Heart left ventricle (tissue), 16 donors: ENCODE measurements around the gene PCDHGA1. TPM values are rescaled to one million over a fixed set of nuclear protein-coding genes. Genes with fewer than 3 reads are reported as not detected.
"Not testable (repeated sequence)": the region's sequence is repeated elsewhere in the genome, so short reads cannot be mapped to it uniquely, and the experiment has no call there.

Experiments
- ATAC-seq, 4 donors: fragments of 200-7000 bp; cut with Tn5 transposase; one replicate each; pipeline ENCODE4 v1.9.1; 2020 to 2022; ENCODE audit warnings: moderate library complexity in 4 of 4, mild to moderate bottlenecking in 3 of 4, moderate number of reproducible peaks in 1 of 4
- DNase-seq, 5 donors: peaks; one replicate each; pipeline ENCODE4 v3.0.0-alpha.2; 2020
- H3K27ac ChIP-seq, 12 donors: fragments of 200-600 bp; sonication (generic) in 4 of 12; one replicate each; pipeline versions ENCODE4 v1.5.0 to v1.8.0; 2016 to 2022; ENCODE audit warnings: mild to moderate bottlenecking in 2 of 12
- H3K27me3 ChIP-seq, 9 donors: fragments of 200-600 bp; sonication (generic) in 2 of 9; one replicate each; pipeline versions ENCODE4 v1.5.1 to v1.8.0; 2016 to 2022; ENCODE audit warnings: mild to moderate bottlenecking in 3 of 9
- H3K36me3 ChIP-seq, 9 donors: fragments of 200-600 bp; sonication (generic) in 2 of 9; one replicate each; pipeline versions ENCODE4 v1.5.0 to v1.8.0; 2018 to 2022; ENCODE audit warnings: mild to moderate bottlenecking in 2 of 9
- H3K4me1 ChIP-seq, 12 donors: fragments of 200-600 bp; sonication (generic) in 4 of 12; one replicate each; pipeline versions ENCODE4 v1.5.0 to v1.8.0; 2016 to 2022; ENCODE audit warnings: mild to moderate bottlenecking in 3 of 12
- H3K4me3 ChIP-seq, 12 donors: fragments of 200-600 bp; sonication (generic) in 4 of 12; one replicate each; pipeline versions ENCODE4 v1.5.0 to v1.8.0; 2017 to 2022; ENCODE audit warnings: mild to moderate bottlenecking in 9 of 12, moderate library complexity in 4 of 12
- H3K9me3 ChIP-seq, 12 donors: fragments of 200-600 bp; sonication (generic) in 4 of 12; one replicate each; pipeline versions ENCODE4 v1.5.0 to v1.8.0; 2016 to 2022; ENCODE audit warnings: mild to moderate bottlenecking in 1 of 12
- POLR2A ChIP-seq, 2 donors: fragments of 450-650 bp; IDR thresholded peaks; one replicate each; pipeline ENCODE4 v1.6.1; 2017; ENCODE audit warnings: antibody characterized with exemption in 2 of 2, mild to moderate bottlenecking in 2 of 2, moderate library complexity in 2 of 2
- WGBS, 4 donors: extraction: QIAGEN DNeasy Blood & Tissue Kit in 2 of 4; methylation state at CpG; one replicate each; pipeline versions ENCODE4 v1.1.5 to v1.1.7; 2013 to 2018; 5-methylcytosine and 5-hydroxymethylcytosine counted together
- intact Hi-C, 10 donors: fragments of 100-400 bp; cut with DNase I; formaldehyde crosslinking; loops; one replicate each; pipeline versions ENCODE4 v1.11.1 to v1.14.2; 2022
- polyA plus RNA-seq, 2 donors: library from polyadenylated mRNA; stranded (reverse); fragments of 200-250 nt; gene quantifications; one replicate each; pipeline ENCODE4 v1.2.3, GENCODE V29; 2013
- total RNA-seq, 9 donors: library from RNA; depleted of rRNA in 2 of 9; stranded (reverse); fragments of >200 nt in 2 of 9; fragmentation: NEBNext Ultra II Directional in 3 of 9; extraction: Animal tissue kit (Norgen Biotek cat#: 25700) in 3 of 9; gene quantifications; one replicate each; pipeline versions ENCODE4 v1.1.0 to v1.2.4, GENCODE V29; 2016 to 2023
- TF ChIP-seq, protein P1 (sequence below), 12 donors: fragments of 200-600 bp; sonication (generic) in 4 of 12; IDR thresholded peaks; one replicate each; pipeline versions ENCODE4 v1.5.0 to v1.8.0; 2018 to 2022; ENCODE audit warnings: antibody characterized with exemption in 12 of 12, mild to moderate bottlenecking in 5 of 12
- donor health status: ischemic (EF 13 %, LVEDD 7.1; RV severe dilation, severe dysfunction).
- donor health status: healthy with polysubstance abuse.
- donor health status: DM: no; HTN: yes; CAD: no.
- donor health status: DM: no; HTN: no; CAD: no.
- donor health status: ischemic (EF 25% LVEDD 6.9; RV normal size, moderate dysfunction).
- donor health status: ischemic (EF 25% LVEDD 5.7; RV mildly dilated, moderate dysfunction).
- donor health status: healthy.
- donor health status: DM: yes; HTN: yes; CAD: no.
- donor health status: ischemic (EF 35%, LVEDD 5.7; RV mildly dilated, moderate dysfunction).
- donor health status: nonischemic (EF 11% LVEDD 7.7; RV severe dilation, severe dysfunction).
- donor health status: DM: yes; HTN: yes; CAD: no.
- donor health status: PGD.
- donor health status: ischemic (EF 29% LVEDD 5.4; RV normal size, mild dysfunction).
- donor health status: nonischemic (EF 23%, LVEDD 6.1; RV moderate dilation, normal function).

PCDHGA1 gene
- total and polyA plus RNA-seq, 11 donors, result 1.3 to 4.9 (median 3.1) TPM

DNA sequence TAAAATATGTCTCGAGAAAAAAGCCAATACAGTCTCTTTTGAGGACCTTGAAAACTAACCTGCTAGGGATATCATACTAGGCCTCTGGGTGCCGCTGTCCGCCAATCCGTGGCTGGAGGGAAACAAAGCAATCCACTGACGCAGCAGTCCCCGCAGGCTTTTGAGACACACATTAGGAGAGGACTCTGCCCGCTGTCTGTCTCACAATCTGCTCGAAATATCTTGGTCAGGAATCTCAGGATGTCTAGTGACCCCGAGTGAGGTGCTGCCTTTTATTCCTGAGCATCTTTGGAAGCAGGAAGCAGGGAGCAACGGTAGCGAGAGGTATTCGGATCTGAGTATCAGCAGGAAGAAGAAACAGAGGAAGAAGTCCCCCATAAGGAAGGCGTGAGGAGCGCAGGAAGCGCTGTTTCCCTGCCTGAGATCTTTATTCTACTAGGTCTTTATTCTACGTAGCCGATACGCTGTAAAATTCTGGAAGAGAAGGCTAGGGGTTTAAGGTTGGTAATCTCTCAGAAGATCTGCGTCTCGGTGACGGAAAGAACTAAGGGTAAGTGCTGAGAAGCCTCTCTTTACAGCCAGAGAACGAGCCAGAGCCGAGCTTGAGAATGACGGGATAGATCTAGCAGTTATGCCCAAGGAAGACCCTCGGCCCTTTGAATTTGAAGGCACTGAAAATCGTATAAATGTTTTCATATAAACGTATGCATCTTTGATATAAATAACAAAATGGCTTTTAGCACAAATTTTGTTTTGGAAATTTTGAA is 4.0 kb upstream of the PCDHGA1 start:
- ATAC-seq, result peak; percentile 77 to 94 (median 92)

DNA sequence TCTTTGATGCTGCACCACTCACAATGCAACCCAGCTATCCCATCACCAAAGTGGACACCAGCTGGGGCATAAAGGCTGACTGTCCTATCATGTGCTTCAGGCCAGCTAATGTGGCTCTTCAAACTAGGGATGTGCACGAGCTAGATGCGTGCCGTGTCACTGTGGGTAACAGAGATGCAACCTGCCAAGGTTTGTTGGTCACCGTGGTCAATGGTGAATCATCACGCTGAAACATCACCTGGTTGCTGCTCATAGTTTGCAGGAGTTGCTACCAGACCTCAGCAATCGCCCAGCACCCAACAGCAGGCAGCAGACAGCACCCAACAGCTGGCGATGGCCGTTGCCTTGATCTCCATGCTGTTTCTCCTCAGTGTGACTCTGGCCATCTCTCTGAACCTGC is 2.1 kb upstream of the PCDHGA1 start:
- intact Hi-C loops, result loop anchor here in 4 of 10 donors (5.0 to 10.0 kb wide), 3 partner anchors 197 to 237 kb away; no protein-coding TSS in a partner anchor
- TF ChIP-seq, protein P1, sequence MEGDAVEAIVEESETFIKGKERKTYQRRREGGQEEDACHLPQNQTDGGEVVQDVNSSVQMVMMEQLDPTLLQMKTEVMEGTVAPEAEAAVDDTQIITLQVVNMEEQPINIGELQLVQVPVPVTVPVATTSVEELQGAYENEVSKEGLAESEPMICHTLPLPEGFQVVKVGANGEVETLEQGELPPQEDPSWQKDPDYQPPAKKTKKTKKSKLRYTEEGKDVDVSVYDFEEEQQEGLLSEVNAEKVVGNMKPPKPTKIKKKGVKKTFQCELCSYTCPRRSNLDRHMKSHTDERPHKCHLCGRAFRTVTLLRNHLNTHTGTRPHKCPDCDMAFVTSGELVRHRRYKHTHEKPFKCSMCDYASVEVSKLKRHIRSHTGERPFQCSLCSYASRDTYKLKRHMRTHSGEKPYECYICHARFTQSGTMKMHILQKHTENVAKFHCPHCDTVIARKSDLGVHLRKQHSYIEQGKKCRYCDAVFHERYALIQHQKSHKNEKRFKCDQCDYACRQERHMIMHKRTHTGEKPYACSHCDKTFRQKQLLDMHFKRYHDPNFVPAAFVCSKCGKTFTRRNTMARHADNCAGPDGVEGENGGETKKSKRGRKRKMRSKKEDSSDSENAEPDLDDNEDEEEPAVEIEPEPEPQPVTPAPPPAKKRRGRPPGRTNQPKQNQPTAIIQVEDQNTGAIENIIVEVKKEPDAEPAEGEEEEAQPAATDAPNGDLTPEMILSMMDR (IDR thresholded peaks at IDR 0.05), result no peak
- TF ChIP-seq POLR2A (IDR thresholded peaks at IDR 0.05), result no peak
- WGBS, 4 donors, result 80 to 85% (median 82%) methylated on average over 7 to 8 of the region's 8 CpGs

More for the DNA sequence above, 4.0 kb upstream of the PCDHGA1 start:
- TF ChIP-seq, protein P1 (IDR thresholded peaks at IDR 0.05), result peak; percentile 37 to 71 (median 56)
- TF ChIP-seq POLR2A (IDR thresholded peaks at IDR 0.05), result peak in 1 of 2 donors; percentile 50
- Histone ChIP-seq H3K36me3 (peaks cover 0 to 6% (median 0%) of the 10 kb centered on the region in 9 donors), H3K27ac (peak overlapping the region; percentile 36 to 84 (median 76)), H3K4me1 (peaks cover 0 to 9% (median 1%) of the 10 kb centered on the region in 12 donors), H3K4me3 (peak overlapping the region; percentile 14 to 63 (median 52)), H3K9me3 (peaks cover 0 to 59% (median 17%) of the 10 kb centered on the region in 12 donors), H3K27me3 (peaks cover 0 to 10% (median 0%) of the 10 kb centered on the region in 9 donors)
- intact Hi-C loops, result loop anchor here in 4 of 10 donors (5.0 to 10.0 kb wide), 3 partner anchors 199 to 239 kb away; no protein-coding TSS in a partner anchor
- DNase-seq, result peak; percentile 63 to 82 (median 74)
- WGBS, 4 donors, result 6 to 12% (median 8%) methylated on average over 27 of the region's 27 CpGs

DNA sequence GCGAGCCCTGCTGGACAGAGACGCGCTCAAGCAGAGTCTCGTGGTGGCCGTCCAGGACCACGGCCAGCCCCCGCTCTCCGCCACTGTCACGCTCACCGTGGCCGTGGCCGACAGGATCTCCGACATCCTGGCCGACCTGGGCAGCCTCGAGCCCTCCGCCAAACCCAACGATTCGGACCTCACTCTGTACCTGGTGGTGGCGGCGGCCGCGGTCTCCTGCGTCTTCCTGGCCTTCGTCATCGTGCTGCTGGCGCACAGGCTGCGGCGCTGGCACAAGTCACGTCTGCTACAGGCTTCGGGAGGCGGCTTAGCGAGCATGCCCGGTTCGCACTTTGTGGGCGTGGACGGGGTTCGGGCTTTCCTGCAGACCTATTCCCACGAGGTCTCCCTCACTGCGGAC is 2.3 kb downstream of the PCDHGA1 start:
- not testable (repeated sequence) for H3K27ac ChIP-seq, H3K36me3 ChIP-seq, H3K4me1 ChIP-seq, H3K4me3 ChIP-seq, ATAC-seq
- peak in 1 of 5 donors; percentile 43 for DNase-seq
- Histone ChIP-seq H3K27me3 (peaks cover 0 to 35% (median 0%) of the 10 kb centered on the region in 9 donors), H3K9me3 (peaks cover 0 to 99% (median 24%) of the 10 kb centered on the region in 12 donors)
- intact Hi-C loops, result loop anchor here in 3 of 10 donors (5.0 to 10.0 kb wide), 3 partner anchors 80 to 192 kb away; partner anchors contain the start of genes PCDHB14 (in 1 of the 3) and PCDHGA10 (in 1 of the 3)
- WGBS, 4 donors, result 30 to 58% (median 48%) methylated on average over 7 to 39 of the region's 39 CpGs

More for the DNA sequence above, 2.1 kb upstream of the PCDHGA1 start:
- DNase-seq (no peak), ATAC-seq (no peak)
- H3K4me1 ChIP-seq, result peaks cover 0 to 5% (median 0%) of the 10 kb centered on the region in 12 donors
- H3K27ac ChIP-seq, result no peak overlapping the region
- peaks cover 0 to 14% (median 0%) of the 10 kb centered on the region in 9 donors for H3K27me3 ChIP-seq
- peaks cover 0 to 7% (median 0%) of the 10 kb centered on the region in 9 donors for H3K36me3 ChIP-seq
- H3K4me3 ChIP-seq, result no peak overlapping the region
- peaks cover 0 to 64% (median 23%) of the 10 kb centered on the region in 12 donors for H3K9me3 ChIP-seq

DNA sequence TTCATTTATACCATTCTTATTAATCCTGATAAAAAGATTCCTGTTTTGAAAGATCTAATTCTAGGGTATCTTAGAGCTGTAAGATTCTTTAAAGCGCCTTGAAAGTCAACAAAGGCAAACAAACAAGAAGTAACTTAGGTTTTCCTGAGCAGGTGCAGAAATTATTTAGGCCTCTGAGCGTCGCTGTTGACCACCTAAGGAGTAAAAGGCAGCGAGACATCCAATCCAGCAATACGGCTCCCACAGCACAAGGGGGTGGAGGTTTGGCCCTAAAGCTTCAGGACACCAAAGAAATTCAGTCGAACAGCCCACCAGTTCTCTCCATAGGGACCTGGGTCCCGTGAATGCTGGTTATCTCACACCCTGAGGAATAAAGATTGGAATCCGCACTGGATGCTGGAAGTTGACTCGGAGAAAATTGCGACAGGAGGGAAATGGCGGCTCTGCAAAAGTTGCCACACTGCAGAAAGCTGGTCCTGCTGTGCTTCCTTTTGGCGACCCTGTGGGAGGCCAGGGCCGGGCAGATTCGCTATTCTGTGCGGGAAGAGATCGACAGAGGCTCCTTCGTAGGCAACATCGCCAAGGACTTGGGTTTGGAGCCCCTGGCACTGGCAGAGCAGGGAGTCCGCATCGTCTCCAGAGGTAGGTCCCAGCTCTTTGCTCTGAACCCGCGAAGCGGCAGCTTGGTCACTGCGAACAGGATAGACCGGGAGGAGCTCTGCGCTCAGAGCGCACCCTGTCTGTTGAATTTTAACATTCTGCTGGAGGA is 8.4 kb downstream of the PCDHGA1 start, which contains the start of gene PCDHGA2:
TSS of gene PCDHGA2 (plus strand) at position 223 of the 769 bp plus-strand sequence.
- intact Hi-C loops, result loop anchor here in 5 of 10 donors (2.0 to 10.0 kb wide), 4 partner anchors 114 to 224 kb away; partner anchors contain the start of gene PCDHB14 (in 1 of the 5)
- 7 to 12% (median 8%) methylated on average over 26 to 27 of the region's 27 CpGs for WGBS, 4 donors
- H3K27ac ChIP-seq, result peak within 1 kb of the TSS; percentile 21 to 82 (median 75)
- peaks cover 0 to 7% (median 0%) of the 10 kb centered on the region in 12 donors for H3K4me1 ChIP-seq
- H3K36me3 ChIP-seq, result no peaks in the 10 kb centered on the region
- ATAC-seq (peak; percentile 66 to 70 (median 69)), DNase-seq (peak in 2 of 5 donors; percentile 52 to 54)
- H3K9me3 ChIP-seq, result peaks cover 0 to 99% (median 40%) of the 10 kb centered on the region in 12 donors
- TF ChIP-seq POLR2A (IDR thresholded peaks at IDR 0.05), result no peak
- TF ChIP-seq, protein P1 (IDR thresholded peaks at IDR 0.05), result peak; percentile 30 to 73 (median 53)
- peaks cover 0 to 34% (median 0%) of the 10 kb centered on the region in 9 donors for H3K27me3 ChIP-seq
- peak within 1 kb of the TSS; percentile 3 to 61 (median 51) for H3K4me3 ChIP-seq

- Histone ChIP-seq H3K27ac (peak overlapping the region in 3 of 12 donors; percentile 73 to 82 (median 81)), H3K9me3 (peaks cover 0 to 98% (median 46%) of the 10 kb centered on the region in 12 donors), H3K4me3 (peak overlapping the region in 11 of 12 donors; percentile 1 to 61 (median 38)), H3K27me3 (peaks cover 0 to 28% (median 0%) of the 10 kb centered on the region in 9 donors)
- WGBS, 4 donors, result 54 to 72% (median 65%) methylated on average over 34 to 45 of the region's 45 CpGs
- DNase-seq, result peak in 1 of 5 donors; percentile 66
- intact Hi-C loops, result loop anchor here in 3 of 10 donors (5.0 to 10.0 kb wide), 4 partner anchors 64 to 221 kb away; partner anchors contain the start of genes PCDHGA9 (in 1 of the 3) and PCDHGB6 (in 1 of the 3)
- ATAC-seq, H3K36me3 ChIP-seq, H3K4me1 ChIP-seq: not testable (repeated sequence)
Measured at GRCh38 chr5:141340781-141341354, 10.6 kb downstream of the PCDHGA1 start.
